GM21576 (cell line): ENCODE measurements around the gene CHML.

Experiments
- ATAC-seq: cut with Tn5 transposase; IDR thresholded peaks from one replicate; pipeline ENCODE4 v1.9.1; 2021; ENCODE audit warnings: mild to moderate bottlenecking, moderate library complexity; ENCODE audit not compliant: unreplicated experiment

Gene CHML

DNA sequence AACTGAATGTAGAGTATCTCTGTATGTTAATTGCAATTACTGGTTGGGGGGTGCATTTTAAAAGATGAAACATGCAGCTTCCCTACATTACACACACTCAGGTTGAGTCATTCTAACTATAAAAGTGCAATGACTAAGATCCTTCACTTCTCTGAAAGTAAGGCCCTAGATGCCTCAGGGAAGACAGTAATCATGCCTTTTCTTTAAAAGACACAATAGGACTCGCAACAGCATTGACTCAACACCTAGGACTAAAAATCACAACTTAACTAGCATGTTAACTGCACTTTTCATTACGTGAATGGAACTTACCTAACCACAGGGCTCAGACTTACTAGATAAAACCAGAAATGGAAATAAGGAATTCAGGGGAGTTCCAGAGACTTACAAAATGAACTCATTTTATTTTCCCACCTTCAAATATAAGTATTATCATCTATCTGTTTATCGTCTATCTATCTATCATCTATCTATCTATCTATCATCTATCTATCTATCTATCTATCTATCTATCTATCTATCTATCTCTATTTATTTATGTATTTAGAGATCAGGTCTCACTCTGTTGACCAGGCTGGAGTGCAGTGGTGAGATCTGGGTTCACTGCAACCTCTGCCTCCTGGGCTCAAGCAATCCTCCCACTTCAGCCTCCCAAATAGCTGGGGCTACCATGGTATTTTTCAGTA, 47.8 kb downstream of the CHML start:
- ATAC-seq: no peak

DNA sequence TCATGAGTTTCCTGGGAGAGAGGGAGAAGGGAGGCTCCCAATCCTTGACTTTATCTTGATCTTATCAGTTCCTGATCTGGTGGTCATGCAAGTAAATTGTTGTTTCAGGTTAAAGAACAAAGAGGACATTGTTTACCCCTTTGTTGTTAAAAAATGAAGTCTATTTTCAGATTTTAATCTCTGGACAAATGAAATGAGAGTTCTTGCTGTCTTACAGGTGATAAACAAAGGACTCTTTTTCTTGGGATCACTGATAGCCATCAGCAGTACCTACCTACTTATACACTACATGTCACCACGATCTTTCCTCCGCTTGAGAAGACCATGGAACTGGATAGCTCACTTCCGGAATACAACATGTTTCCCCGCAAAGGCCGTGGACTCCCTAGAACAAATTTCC, 48.4 kb downstream of the CHML start:
- ATAC-seq: no peak

DNA sequence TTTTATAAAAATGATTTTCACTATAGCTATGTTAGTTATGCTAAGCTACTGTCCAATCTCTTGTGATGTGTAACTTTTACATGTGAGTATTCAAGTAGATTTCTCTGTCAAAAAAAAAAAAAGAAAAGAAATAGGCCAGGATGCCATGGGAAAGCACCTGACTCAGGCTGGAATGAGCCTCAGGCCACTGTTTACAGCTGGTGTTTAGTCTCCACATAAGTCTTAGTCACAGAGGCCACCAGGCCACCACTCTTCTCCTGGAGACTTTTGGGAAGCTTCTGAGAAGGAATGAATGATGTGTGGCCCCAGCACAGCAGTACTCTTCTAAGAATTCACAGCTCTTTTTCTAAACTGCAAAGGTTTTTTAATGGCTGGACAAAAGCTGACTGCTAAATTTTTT, 48.9 kb downstream of the CHML start:
- no peak for ATAC-seq

DNA sequence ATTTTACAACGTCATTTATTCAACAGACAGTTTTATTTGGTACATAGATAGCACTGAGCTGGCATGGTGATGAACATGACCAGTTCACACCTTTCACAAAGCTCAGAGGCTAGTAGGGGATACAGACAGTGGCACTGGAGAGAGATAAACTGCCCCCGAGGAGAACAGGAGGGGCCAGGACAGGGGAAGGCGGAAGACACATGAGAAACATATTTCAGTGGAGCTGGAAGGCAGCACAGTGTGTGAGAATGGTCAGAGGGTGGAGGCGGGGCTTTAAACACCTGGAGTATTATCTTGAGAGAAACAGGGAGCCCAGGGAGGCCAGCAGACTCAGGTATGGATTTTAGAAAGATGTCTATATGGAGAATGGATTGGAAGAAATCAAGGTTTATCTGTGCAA, 49.5 kb downstream of the CHML start:
- no peak for ATAC-seq
